Adipocyte (in vitro differentiated cells): ENCODE results near the gene CDC37.
"Not testable (repeated sequence)": the region's sequence is repeated elsewhere in the genome, so short reads cannot be mapped to it uniquely, and the experiment has no call there.

Source experiments
- DNase-seq: peaks from one replicate; pipeline ENCODE4 v3.0.0-alpha.2; 2015; ENCODE audit warnings: low read depth
- H3K27me3 ChIP-seq: replicated peaks from 2 replicates; pipeline ENCODE4 v1.7.0; 2013; ENCODE audit warnings: mild to moderate bottlenecking, low read length, moderate library complexity; ENCODE audit not compliant: control insufficient read depth, insufficient read depth
- H3K36me3 ChIP-seq: 2 replicates; pipeline ENCODE4 v1.7.0; 2013; ENCODE audit warnings: low read length, mild to moderate bottlenecking, moderate library complexity; ENCODE audit not compliant: control insufficient read depth, insufficient read depth, severe bottlenecking
- H3K4me1 ChIP-seq: 2 replicates; pipeline ENCODE4 v1.7.0; 2013; ENCODE audit warnings: mild to moderate bottlenecking, low read length, moderate library complexity; ENCODE audit not compliant: control insufficient read depth, insufficient read depth
- H3K4me3 ChIP-seq: 2 replicates; pipeline ENCODE4 v1.7.0; 2013; ENCODE audit warnings: mild to moderate bottlenecking, low read length, moderate library complexity
- H3K9ac ChIP-seq: 2 replicates; pipeline ENCODE4 v1.7.0; 2013; ENCODE audit warnings: mild to moderate bottlenecking, low read length, moderate library complexity
- H3K9me3 ChIP-seq: 2 replicates; pipeline ENCODE4 v1.7.0; 2013; ENCODE audit warnings: mild to moderate bottlenecking, low read length, moderate library complexity; ENCODE audit not compliant: control insufficient read depth

The CDC37 gene

GRCh38 chr19:10418485-10419199, 15.3 kb upstream of the CDC37 start:
- H3K4me1 ChIP-seq = peaks cover 16% of the 10 kb centered on the region
- H3K9ac ChIP-seq = no peak overlapping the region
- H3K36me3 ChIP-seq = no peaks in the 10 kb centered on the region
- peak; percentile 40 for DNase-seq
- peaks cover 37% of the 10 kb centered on the region for H3K27me3 ChIP-seq
- H3K4me3 ChIP-seq = no peak overlapping the region
- H3K9me3 ChIP-seq = no peaks in the 10 kb centered on the region

- Histone ChIP-seq H3K9ac (no peak overlapping the region), H3K36me3 (no peaks in the 10 kb centered on the region), H3K27me3 (peaks cover 32% of the 10 kb centered on the region), H3K9me3 (no peaks in the 10 kb centered on the region), H3K4me1 (peaks cover 16% of the 10 kb centered on the region), H3K4me3 (no peak overlapping the region)
- no peak for DNase-seq
Measured at GRCh38 chr19:10418235-10418484, 14.8 kb upstream of the CDC37 start.

- H3K4me3 ChIP-seq = no peak overlapping the region
- H3K9me3 ChIP-seq = no peaks in the 10 kb centered on the region
- H3K4me1 ChIP-seq = peaks cover 16% of the 10 kb centered on the region
- DNase-seq = peak; percentile 34
- peaks cover 32% of the 10 kb centered on the region for H3K27me3 ChIP-seq
- H3K9ac ChIP-seq = no peak overlapping the region
- H3K36me3 ChIP-seq = no peaks in the 10 kb centered on the region
Measured at GRCh38 chr19:10417541-10418234, 14.3 kb upstream of the CDC37 start.

GRCh38 chr19:10416380-10417257, 13.3 kb upstream of the CDC37 start:
- Histone ChIP-seq H3K27me3 (peaks cover 24% of the 10 kb centered on the region), H3K4me3 (peak overlapping the region; percentile 83), H3K9ac (peak overlapping the region; percentile 80), H3K4me1 (peaks cover 16% of the 10 kb centered on the region), H3K9me3 (no peaks in the 10 kb centered on the region), H3K36me3 (no peaks in the 10 kb centered on the region)
- DNase-seq = peak; percentile 96

- peak overlapping the region; percentile 83 for H3K4me3 ChIP-seq
- H3K27me3 ChIP-seq = peaks cover 19% of the 10 kb centered on the region
Measured at GRCh38 chr19:10416083-10416379, 12.7 kb upstream of the CDC37 start.

GRCh38 chr19:10412257-10412977, 9.1 kb upstream of the CDC37 start:
- H3K27me3 ChIP-seq = peaks cover 7% of the 10 kb centered on the region
- no peak overlapping the region for H3K4me3 ChIP-seq
- H3K36me3 ChIP-seq = no peaks in the 10 kb centered on the region
- H3K4me1 ChIP-seq = peaks cover 6% of the 10 kb centered on the region
- H3K9ac ChIP-seq = no peak overlapping the region
- no peaks in the 10 kb centered on the region for H3K9me3 ChIP-seq
- DNase-seq = no peak

More at GRCh38 chr19:10416083-10416379, 12.7 kb upstream of the CDC37 start:
- DNase-seq = no peak
- Histone ChIP-seq H3K4me1 (peaks cover 16% of the 10 kb centered on the region), H3K9ac (peak overlapping the region; percentile 80), H3K9me3 (no peaks in the 10 kb centered on the region), H3K36me3 (no peaks in the 10 kb centered on the region)

GRCh38 chr19:10411224-10411623, 7.9 kb upstream of the CDC37 start:
- not testable (repeated sequence) for H3K9me3 ChIP-seq, H3K4me3 ChIP-seq, H3K36me3 ChIP-seq, H3K9ac ChIP-seq, H3K4me1 ChIP-seq, H3K27me3 ChIP-seq, DNase-seq

GRCh38 chr19:10408511-10409283, 5.4 kb upstream of the CDC37 start:
- Histone ChIP-seq H3K4me1 (peaks cover 13% of the 10 kb centered on the region), H3K9ac (no peak overlapping the region), H3K4me3 (no peak overlapping the region), H3K27me3 (peaks cover 3% of the 10 kb centered on the region), H3K36me3 (no peaks in the 10 kb centered on the region), H3K9me3 (no peaks in the 10 kb centered on the region)
- no peak for DNase-seq

- peaks cover 16% of the 10 kb centered on the region for H3K4me1 ChIP-seq
- no peak overlapping the region for H3K4me3 ChIP-seq
- peaks cover 3% of the 10 kb centered on the region for H3K27me3 ChIP-seq
- no peaks in the 10 kb centered on the region for H3K9me3 ChIP-seq
- DNase-seq = no peak
- H3K9ac ChIP-seq = no peak overlapping the region
- no peaks in the 10 kb centered on the region for H3K36me3 ChIP-seq
Measured at GRCh38 chr19:10407096-10407495, 3.8 kb upstream of the CDC37 start.

GRCh38 chr19:10406191-10406590, 2.8 kb upstream of the CDC37 start:
- Histone ChIP-seq H3K9me3 (no peaks in the 10 kb centered on the region), H3K27me3 (peaks cover 3% of the 10 kb centered on the region), H3K9ac (no peak overlapping the region), H3K4me3 (no peak overlapping the region), H3K4me1 (peaks cover 25% of the 10 kb centered on the region), H3K36me3 (no peaks in the 10 kb centered on the region)
- no peak for DNase-seq
